GM12864 (cell line): ENCODE results near the gene GLIS2.

ENCODE experiments used
- DNase-seq: peaks from one replicate; pipeline ENCODE4 v3.0.0-alpha.2; 2011; ENCODE audit warnings: low read depth
- H3K4me3 ChIP-seq: 2 replicates; pipeline ENCODE4 v1.5.1; 2011; ENCODE audit warnings: mild to moderate bottlenecking, low read depth, low read length, control low read depth
- CTCF ChIP-seq: IDR thresholded peaks from 2 replicates; pipeline ENCODE4 v1.5.1; 2011; ENCODE audit warnings: low read depth, mild to moderate bottlenecking, moderate library complexity, low read length, control low read depth, inconsistent platforms; ENCODE audit errors: missing control alignments

The GLIS2 gene

DNA sequence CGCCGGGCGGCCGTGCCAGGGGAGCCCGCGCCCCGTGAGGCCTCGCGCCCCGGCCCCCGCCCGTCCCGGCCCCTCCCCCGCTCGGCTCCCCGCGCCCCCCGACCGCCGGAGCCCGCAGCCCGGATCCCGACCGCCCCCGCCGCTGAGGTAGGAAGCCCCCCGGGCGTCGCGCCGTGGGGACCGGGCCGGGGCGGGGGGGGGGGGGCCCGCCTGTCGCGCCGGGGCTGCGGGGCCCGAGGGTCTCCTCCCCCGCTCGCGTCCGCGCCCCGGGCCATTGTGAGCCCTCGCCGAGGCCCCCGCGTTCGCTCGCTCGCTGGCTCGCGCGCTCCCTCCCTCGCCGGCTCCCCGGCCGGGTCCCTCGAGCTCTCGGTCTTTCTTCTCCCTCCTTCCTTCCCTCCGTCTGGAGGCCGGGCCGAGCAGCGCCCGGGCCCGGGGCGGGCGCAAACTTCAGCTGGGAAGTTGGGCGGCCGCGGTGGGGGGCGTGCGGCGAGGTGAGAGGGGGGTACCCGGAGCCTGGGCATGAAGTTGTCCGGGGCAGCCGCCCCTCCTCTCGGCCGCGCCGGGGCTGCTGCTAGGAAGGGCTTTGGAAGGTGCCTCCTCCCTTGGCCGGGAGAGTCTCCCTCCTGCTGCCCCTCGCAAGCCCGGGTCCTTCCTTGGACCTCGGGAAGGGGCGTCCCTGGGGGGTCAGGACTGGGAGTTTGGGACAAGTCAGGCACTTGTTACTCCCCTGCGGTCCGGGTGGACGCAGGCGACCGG is 419 bp downstream of the GLIS2 start:
- no peak overlapping the region for H3K4me3 ChIP-seq
- no peak for TF ChIP-seq CTCF
- DNase-seq: no peak

GRCh38 chr16:4316864-4317531 is 1.1 kb downstream of the GLIS2 start:
- DNase-seq: no peak

DNA sequence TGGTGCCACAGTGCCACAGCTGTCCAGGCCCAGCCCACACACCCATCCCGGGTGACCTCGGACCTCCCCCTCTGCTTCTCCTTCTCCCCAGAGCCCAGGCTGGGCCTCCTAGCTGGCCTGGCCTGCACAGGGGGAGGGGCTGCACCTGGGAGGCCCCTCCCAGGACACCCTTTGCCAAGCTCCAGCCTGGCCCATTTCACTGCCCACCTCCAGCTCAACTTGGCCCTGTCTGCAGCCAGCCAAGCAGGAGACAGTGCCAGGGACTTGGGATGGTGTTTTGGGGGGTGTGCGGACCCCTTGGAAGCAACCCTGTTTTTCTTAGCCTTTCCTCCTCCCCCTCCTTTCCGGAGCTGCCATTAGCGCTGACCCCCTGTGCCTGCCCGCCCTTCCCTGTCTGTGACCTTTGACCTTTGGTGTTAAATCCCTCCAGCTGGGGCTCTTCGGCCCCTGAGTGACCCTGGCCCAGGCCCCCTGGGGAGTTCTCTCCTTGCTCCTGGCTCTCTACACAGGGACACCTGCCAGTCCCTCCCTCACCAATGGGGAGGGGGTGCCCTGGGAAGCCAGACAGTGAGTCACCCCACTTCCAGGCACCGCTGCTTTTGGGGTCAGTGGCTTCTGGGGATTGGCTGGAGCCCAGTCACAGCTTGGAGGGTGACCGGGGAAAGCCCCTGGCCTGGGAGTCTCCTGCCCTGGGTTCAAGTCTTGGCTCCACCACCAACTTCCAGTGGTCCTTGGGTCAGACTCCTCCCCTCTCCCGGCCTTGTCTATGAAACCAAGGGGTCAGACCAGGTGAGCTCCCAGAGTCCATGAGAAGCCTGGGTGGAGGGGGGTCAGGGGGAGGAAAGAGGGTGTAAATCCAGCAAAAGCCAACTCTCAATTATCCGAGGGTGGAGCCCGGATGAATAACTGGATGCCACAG is 1.9 kb downstream of the GLIS2 start:
- no peak for TF ChIP-seq CTCF
- no peak for DNase-seq
- H3K4me3 ChIP-seq: no peak overlapping the region

More at GRCh38 chr16:4316864-4317531, 1.1 kb downstream of the GLIS2 start:
- no peak for TF ChIP-seq CTCF
- no peak overlapping the region for H3K4me3 ChIP-seq

DNA sequence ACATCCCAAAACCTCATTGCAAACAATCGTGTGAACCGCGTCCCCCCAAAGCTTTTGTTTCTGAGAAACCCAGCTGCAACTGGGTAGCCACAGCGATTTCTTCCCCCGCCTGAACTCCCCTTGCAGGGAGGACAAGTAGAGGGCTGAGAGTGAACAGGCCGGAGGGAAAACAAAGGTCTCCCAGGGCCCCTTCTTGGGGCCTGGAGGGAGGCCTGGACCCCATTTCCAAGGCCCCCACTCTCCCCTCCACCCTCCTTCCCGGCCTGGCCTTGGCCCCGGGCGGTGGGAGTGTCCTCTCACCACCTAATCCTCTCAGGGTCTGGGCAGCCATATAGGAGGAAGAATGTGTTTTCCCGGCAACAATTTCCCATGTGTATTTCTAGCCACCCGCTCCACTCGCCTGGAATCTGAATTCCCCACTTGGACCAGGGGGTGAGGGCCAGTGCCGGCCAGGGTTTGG is 2.6 kb downstream of the GLIS2 start:
- TF ChIP-seq CTCF: no peak
- no peak overlapping the region for H3K4me3 ChIP-seq
- no peak for DNase-seq

- TF ChIP-seq CTCF: no peak
- no peak for DNase-seq
- H3K4me3 ChIP-seq: no peak overlapping the region
Measured at GRCh38 chr16:4318967-4319366, 3.1 kb downstream of the GLIS2 start.

DNA sequence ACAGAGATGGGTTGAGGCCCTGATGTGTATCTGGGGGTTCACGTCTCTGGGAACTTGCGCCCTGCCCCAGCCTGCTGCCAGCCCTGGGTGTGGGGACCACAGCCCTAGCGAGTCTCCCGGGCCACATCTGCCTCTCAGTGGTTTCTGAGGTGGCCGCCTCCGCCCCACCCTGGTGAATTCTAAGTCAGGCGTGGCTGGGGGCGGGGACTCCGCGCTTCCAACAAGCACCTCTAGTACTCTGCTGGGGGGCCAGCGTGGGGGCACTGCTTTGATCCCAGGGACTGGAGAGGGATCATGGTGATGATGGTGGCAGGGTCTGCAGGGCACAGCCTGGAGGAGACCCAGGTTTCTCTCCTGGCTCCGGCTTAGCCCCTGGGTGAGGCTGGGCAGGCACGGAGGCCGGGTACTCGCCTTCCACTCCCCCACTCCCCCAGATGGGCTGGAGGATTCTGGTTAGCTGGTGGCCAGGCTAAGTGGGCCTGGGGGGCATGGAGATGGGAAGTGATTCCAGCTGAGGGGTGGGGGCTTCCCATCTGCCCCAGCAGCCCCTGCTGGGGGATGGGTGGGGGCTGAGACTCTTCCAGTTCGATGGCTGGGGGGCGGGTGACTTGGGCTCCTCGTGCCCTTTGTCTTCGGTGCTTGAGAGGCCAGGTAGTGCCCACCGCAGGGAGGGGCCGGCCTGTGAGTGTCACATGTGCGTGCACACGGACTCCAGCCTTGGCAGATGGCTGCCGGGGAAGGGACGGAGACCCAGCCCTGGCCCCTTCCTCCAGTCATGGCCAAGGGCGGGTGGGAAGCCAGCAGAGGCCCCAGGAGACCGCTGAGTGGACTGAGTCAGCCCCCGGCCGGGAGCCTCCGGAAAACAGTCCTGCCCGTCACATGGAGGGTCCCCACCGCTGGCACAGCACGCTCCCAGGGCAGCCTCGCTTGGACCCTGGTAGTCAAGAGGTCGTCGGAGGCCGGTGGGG is 3.9 kb downstream of the GLIS2 start:
- DNase-seq: no peak
- H3K4me3 ChIP-seq: no peak overlapping the region
- TF ChIP-seq CTCF: no peak
